GM23248 (cell line): ENCODE data around the gene ABCE1.

Experiments used
- EZH2 ChIP-seq: fragments of 200-600 bp; sonication (generic); IDR thresholded peaks from 2 replicates; pipeline ENCODE4 v1.6.1; 2018; ENCODE audit warnings: antibody characterized with exemption, mild to moderate bottlenecking; ENCODE audit not compliant: insufficient read depth, poor library complexity, severe bottlenecking
- EZH2phosphoT487 ChIP-seq: fragments of 200-600 bp; sonication (generic); IDR thresholded peaks from 2 replicates; pipeline ENCODE4 v1.6.1; 2018; ENCODE audit warnings: antibody characterized with exemption, moderate library complexity, mild to moderate bottlenecking, low read depth; ENCODE audit not compliant: insufficient read depth

DNA sequence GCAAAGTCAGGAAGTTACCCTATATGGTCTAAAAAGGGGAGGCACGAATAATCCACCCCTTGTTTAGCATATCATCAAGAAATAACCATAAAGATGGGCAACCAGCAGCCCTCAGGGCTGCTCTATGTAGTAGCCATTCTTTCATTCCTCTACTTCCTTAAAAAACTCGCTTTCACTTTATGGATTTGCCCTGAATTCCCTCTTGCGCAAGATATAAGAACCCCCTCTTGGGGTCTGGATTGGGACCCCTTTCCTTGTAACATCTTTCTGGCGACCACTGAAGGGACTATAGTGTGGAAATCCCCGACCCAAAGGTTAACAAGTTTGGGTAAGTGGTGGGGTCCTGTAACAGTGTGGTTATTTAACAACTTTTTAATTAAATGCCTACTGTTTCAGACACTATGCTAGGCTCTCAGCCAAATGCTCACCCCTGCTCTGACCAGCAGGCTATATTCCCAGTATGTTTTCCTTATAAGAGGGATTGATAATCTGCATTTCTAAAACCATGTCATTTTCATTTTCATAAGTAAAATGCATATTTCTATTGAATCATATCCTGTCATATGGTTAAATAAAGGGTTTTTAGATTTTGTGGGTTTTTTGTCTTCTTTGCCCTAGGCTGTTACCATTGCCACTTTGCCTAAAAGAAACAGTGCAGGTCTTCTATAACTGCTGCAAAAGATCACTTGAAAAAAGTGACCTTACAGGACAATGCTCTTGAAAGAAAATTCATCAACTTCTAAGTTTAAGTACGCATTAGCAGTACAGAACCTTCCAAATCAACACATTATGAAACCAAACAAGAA is 41.6 kb upstream of the ABCE1 start:
- no peak for TF ChIP-seq EZH2
- no peak for TF ChIP-seq EZH2phosphoT487
